Measurements from ENCODE around the gene PRICKLE2. TPM values are rescaled to one million over a fixed set of nuclear protein-coding genes. Genes with fewer than 3 reads are reported as not detected.

The PRICKLE2 gene
- polyA plus RNA-seq, 3 donors: not detected

DNA sequence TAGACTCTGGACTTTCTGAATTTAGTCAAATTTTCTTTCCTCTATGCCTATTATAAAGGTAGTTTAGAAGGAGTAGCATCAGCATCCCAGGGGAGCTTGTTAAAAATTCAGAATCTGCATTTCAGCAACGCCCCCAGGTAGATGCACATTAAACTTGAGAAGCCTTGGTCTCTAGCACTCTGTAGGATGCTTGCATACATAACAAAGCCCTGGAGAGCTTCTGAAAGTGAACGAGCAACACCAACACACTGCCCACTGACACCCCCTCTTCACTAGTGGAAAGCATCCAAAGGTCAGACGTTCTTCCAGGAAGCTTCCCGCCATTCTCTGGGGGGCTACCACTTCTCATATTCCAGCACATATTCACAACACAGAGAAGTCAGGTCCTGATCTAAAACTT is 6.5 kb downstream of the PRICKLE2 start:
- intact Hi-C loops (cut with micrococcal nuclease): no loop called here
- Histone ChIP-seq H2AFZ (ENCODE audit: insufficient read depth, low read depth, low read length, poor library complexity, severe bottlenecking) (no peak overlapping the region), H3K4me3 (replicated peaks in 1 of 3; ENCODE audit: low read depth in 2 of 3, low read length in 3 of 3) (no peak overlapping the region), H3K9ac (ENCODE audit: insufficient read depth, low read length, poor library complexity, severe bottlenecking) (no peak overlapping the region), H3K36me3 (replicated peaks in 1 of 2; ENCODE audit: control insufficient read depth in 1 of 2, insufficient read depth in 2 of 2, low read length in 2 of 2) (no peaks in the 10 kb centered on the region), H3K27ac (ENCODE audit: low read depth in 1 of 2, low read length in 2 of 2) (no peak overlapping the region), H3K9me3 (replicated peaks in 1 of 2; ENCODE audit: control insufficient read depth in 1 of 2, insufficient read depth in 1 of 2, low read length in 2 of 2) (no peaks in the 10 kb centered on the region), H3K27me3 (ENCODE audit: control insufficient read depth in 2 of 2, insufficient read depth in 2 of 2, low read length in 2 of 2) (no peaks in the 10 kb centered on the region), H4K20me1 (ENCODE audit: insufficient read depth, low read length) (no peaks in the 10 kb centered on the region), H3K4me2 (replicated peaks; ENCODE audit: extremely low read depth, low read length, poor library complexity, severe bottlenecking) (no peak overlapping the region), H3K4me1 (ENCODE audit: control insufficient read depth in 1 of 2, insufficient read depth in 2 of 2, low read length in 2 of 2) (peaks cover 4 to 7% of the 10 kb centered on the region in 2 donors), H3K79me2 (ENCODE audit: insufficient read depth, low read length) (no peaks in the 10 kb centered on the region)
- Mint-ChIP-seq H3K4me3 (no peak overlapping the region), H3K27ac (no peak overlapping the region), H3K36me3 (no peaks in the 10 kb centered on the region), H3K27me3 (ENCODE audit: low read depth in 3 of 3) (peaks cover 1 to 6% (median 3%) of the 10 kb centered on the region in 3 donors), H3K9me3 (peaks cover 0 to 2% (median 0%) of the 10 kb centered on the region in 7 donors), H3K4me1 (peaks cover 7% of the 10 kb centered on the region)
- WGBS (ENCODE audit: insufficient coverage): 72% methylated on average over 4 of the region's 4 CpGs
- no peak for DNase-seq
- TF ChIP-seq, protein P1, sequence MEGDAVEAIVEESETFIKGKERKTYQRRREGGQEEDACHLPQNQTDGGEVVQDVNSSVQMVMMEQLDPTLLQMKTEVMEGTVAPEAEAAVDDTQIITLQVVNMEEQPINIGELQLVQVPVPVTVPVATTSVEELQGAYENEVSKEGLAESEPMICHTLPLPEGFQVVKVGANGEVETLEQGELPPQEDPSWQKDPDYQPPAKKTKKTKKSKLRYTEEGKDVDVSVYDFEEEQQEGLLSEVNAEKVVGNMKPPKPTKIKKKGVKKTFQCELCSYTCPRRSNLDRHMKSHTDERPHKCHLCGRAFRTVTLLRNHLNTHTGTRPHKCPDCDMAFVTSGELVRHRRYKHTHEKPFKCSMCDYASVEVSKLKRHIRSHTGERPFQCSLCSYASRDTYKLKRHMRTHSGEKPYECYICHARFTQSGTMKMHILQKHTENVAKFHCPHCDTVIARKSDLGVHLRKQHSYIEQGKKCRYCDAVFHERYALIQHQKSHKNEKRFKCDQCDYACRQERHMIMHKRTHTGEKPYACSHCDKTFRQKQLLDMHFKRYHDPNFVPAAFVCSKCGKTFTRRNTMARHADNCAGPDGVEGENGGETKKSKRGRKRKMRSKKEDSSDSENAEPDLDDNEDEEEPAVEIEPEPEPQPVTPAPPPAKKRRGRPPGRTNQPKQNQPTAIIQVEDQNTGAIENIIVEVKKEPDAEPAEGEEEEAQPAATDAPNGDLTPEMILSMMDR (IDR thresholded peaks at IDR 0.05): no peak

DNA sequence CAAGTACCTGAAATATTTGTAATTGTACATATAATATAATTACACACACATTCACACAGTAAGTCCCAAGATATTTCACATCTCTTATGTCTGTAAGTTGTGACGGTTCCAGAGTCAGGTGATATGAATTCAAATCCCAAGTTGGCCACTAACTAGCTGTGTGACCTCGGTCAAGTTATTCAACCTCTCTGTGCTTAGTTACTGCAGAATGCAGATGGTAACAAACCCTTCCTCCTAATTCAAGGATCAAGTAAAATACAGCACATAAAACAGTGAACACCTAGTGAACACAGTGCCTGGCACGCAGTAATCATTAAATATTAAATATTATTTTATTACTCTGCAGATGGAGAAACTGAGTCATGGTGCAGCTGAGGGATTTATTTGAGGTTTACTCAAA is 6.9 kb downstream of the PRICKLE2 start:
- Histone ChIP-seq H3K4me2 (replicated peaks; ENCODE audit: extremely low read depth, low read length, poor library complexity, severe bottlenecking) (no peak overlapping the region), H3K79me2 (ENCODE audit: insufficient read depth, low read length) (no peaks in the 10 kb centered on the region), H3K4me1 (ENCODE audit: control insufficient read depth in 1 of 2, insufficient read depth in 2 of 2, low read length in 2 of 2) (peaks cover 4 to 7% of the 10 kb centered on the region in 2 donors), H3K27ac (ENCODE audit: low read depth in 1 of 2, low read length in 2 of 2) (no peak overlapping the region), H3K4me3 (replicated peaks in 1 of 3; ENCODE audit: low read depth in 2 of 3, low read length in 3 of 3) (no peak overlapping the region), H3K9me3 (replicated peaks in 1 of 2; ENCODE audit: control insufficient read depth in 1 of 2, insufficient read depth in 1 of 2, low read length in 2 of 2) (no peaks in the 10 kb centered on the region), H3K27me3 (ENCODE audit: control insufficient read depth in 2 of 2, insufficient read depth in 2 of 2, low read length in 2 of 2) (no peaks in the 10 kb centered on the region), H3K9ac (ENCODE audit: insufficient read depth, low read length, poor library complexity, severe bottlenecking) (no peak overlapping the region), H4K20me1 (ENCODE audit: insufficient read depth, low read length) (no peaks in the 10 kb centered on the region), H2AFZ (ENCODE audit: insufficient read depth, low read depth, low read length, poor library complexity, severe bottlenecking) (no peak overlapping the region), H3K36me3 (replicated peaks in 1 of 2; ENCODE audit: control insufficient read depth in 1 of 2, insufficient read depth in 2 of 2, low read length in 2 of 2) (no peaks in the 10 kb centered on the region)
- Mint-ChIP-seq H3K27me3 (ENCODE audit: low read depth in 3 of 3) (peaks cover 1 to 4% (median 2%) of the 10 kb centered on the region in 3 donors), H3K4me1 (peaks cover 7% of the 10 kb centered on the region), H3K4me3 (no peak overlapping the region), H3K36me3 (no peaks in the 10 kb centered on the region), H3K9me3 (peaks cover 0 to 2% (median 0%) of the 10 kb centered on the region in 7 donors), H3K27ac (no peak overlapping the region)
- DNase-seq: no peak
- intact Hi-C loops (cut with micrococcal nuclease): no loop called here
- 100% methylated on average over 1 of the region's 3 CpGs for WGBS (ENCODE audit: insufficient coverage)
- TF ChIP-seq, protein P1 (IDR thresholded peaks at IDR 0.05): no peak

Measured in CD14-positive monocyte (primary cell).